ENCODE measurements around the gene DHRS7C.

DNA sequence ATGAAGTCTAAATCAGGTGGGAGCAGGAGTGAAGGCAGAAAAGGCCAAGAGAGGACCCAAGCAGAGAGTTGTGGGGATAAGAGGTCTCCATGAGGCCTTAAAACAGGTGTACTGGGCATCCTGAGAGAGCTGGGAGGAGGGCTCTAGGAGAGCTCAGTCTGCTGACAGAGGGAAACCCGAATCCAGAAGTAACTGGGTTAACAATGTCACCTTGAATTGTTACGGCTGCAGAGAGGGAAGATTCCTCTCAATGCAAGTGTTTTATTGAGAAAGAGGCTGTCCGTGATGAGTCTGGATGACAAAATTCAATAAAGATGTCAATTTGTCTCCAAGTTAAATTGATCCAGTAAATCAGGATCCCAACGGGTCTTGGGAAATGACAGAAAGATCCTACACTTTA lies 8.3 kb downstream of the DHRS7C start:
- TF ChIP-seq, protein P1, sequence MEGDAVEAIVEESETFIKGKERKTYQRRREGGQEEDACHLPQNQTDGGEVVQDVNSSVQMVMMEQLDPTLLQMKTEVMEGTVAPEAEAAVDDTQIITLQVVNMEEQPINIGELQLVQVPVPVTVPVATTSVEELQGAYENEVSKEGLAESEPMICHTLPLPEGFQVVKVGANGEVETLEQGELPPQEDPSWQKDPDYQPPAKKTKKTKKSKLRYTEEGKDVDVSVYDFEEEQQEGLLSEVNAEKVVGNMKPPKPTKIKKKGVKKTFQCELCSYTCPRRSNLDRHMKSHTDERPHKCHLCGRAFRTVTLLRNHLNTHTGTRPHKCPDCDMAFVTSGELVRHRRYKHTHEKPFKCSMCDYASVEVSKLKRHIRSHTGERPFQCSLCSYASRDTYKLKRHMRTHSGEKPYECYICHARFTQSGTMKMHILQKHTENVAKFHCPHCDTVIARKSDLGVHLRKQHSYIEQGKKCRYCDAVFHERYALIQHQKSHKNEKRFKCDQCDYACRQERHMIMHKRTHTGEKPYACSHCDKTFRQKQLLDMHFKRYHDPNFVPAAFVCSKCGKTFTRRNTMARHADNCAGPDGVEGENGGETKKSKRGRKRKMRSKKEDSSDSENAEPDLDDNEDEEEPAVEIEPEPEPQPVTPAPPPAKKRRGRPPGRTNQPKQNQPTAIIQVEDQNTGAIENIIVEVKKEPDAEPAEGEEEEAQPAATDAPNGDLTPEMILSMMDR (IDR thresholded peaks at IDR 0.05; ENCODE audit: poor library complexity, severe bottlenecking): no peak
- TF ChIP-seq, protein P2, sequence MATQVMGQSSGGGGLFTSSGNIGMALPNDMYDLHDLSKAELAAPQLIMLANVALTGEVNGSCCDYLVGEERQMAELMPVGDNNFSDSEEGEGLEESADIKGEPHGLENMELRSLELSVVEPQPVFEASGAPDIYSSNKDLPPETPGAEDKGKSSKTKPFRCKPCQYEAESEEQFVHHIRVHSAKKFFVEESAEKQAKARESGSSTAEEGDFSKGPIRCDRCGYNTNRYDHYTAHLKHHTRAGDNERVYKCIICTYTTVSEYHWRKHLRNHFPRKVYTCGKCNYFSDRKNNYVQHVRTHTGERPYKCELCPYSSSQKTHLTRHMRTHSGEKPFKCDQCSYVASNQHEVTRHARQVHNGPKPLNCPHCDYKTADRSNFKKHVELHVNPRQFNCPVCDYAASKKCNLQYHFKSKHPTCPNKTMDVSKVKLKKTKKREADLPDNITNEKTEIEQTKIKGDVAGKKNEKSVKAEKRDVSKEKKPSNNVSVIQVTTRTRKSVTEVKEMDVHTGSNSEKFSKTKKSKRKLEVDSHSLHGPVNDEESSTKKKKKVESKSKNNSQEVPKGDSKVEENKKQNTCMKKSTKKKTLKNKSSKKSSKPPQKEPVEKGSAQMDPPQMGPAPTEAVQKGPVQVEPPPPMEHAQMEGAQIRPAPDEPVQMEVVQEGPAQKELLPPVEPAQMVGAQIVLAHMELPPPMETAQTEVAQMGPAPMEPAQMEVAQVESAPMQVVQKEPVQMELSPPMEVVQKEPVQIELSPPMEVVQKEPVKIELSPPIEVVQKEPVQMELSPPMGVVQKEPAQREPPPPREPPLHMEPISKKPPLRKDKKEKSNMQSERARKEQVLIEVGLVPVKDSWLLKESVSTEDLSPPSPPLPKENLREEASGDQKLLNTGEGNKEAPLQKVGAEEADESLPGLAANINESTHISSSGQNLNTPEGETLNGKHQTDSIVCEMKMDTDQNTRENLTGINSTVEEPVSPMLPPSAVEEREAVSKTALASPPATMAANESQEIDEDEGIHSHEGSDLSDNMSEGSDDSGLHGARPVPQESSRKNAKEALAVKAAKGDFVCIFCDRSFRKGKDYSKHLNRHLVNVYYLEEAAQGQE (IDR thresholded peaks at IDR 0.05; ENCODE audit: borderline replicate concordance): no peak
- TF ChIP-seq TAF1 (IDR thresholded peaks at IDR 0.05; ENCODE audit: low read depth): no peak
- no peak for TF ChIP-seq EZH2 (IDR thresholded peaks at IDR 0.05; ENCODE audit: borderline replicate concordance, insufficient read depth, low read length, poor library complexity, severe bottlenecking)
- no peak for TF ChIP-seq RAD21 (conservative IDR thresholded peaks at IDR 0.05)
- no peak for TF ChIP-seq SMC3 (conservative IDR thresholded peaks at IDR 0.05; ENCODE audit: poor library complexity)
